Psoas muscle (tissue), 8 donors: Measurements from ENCODE around the gene IGF2BP3. TPM values are rescaled to one million over a fixed set of nuclear protein-coding genes. Genes with fewer than 3 reads are reported as not detected.

Source experiments
- ATAC-seq, 4 donors: fragments of 200-7000 bp; cut with Tn5 transposase; one replicate each; pipeline ENCODE4 v1.9.1; 2020; ENCODE audit warnings: moderate library complexity in 3 of 4, mild to moderate bottlenecking in 2 of 4
- DNase-seq, 2 donors: peaks; one replicate each; pipeline ENCODE4 v3.0.0-alpha.2; 2020
- H3K27ac ChIP-seq: fragments of 200-600 bp; one replicate; pipeline ENCODE4 v1.8.0; 2022
- H3K27me3 ChIP-seq, 3 donors: fragments of 200-600 bp in 1 of 3; one replicate each; pipeline versions ENCODE4 v1.6.1 to v1.8.0; 2013 to 2022; ENCODE audit warnings: low read length in 2 of 3, mild to moderate bottlenecking in 2 of 3, moderate library complexity in 1 of 3; ENCODE audit not compliant: insufficient read depth in 3 of 3
- H3K36me3 ChIP-seq, 2 donors: fragments of 200-600 bp in 1 of 2; one replicate each; pipeline versions ENCODE4 v1.6.1 to v1.8.0; 2013 to 2022; ENCODE audit warnings: low read depth in 1 of 2, mild to moderate bottlenecking in 1 of 2, moderate library complexity in 1 of 2; ENCODE audit not compliant: insufficient read depth in 1 of 2
- H3K4me1 ChIP-seq: fragments of 200-600 bp; one replicate; pipeline ENCODE4 v1.8.0; 2022
- H3K4me3 ChIP-seq: fragments of 200-600 bp; one replicate; pipeline ENCODE4 v1.8.0; 2022; ENCODE audit warnings: mild to moderate bottlenecking
- H3K9me3 ChIP-seq: fragments of 200-600 bp; one replicate; pipeline ENCODE4 v1.8.0; 2022
- WGBS, 3 donors: extraction: QIAGEN DNeasy Blood & Tissue Kit; methylation state at CpG; one replicate each; pipeline versions ENCODE4 v1.1.6 to v1.1.7; 2013; 5-methylcytosine and 5-hydroxymethylcytosine counted together
- intact Hi-C, 2 donors: fragments of 100-400 bp; cut with DNase I; formaldehyde crosslinking; loops; one replicate each; pipeline versions ENCODE4 v1.11.0 to v1.14.2; 2022
- polyA plus RNA-seq, 3 donors: library from polyadenylated mRNA; stranded (reverse); fragments of 200-250 nt; gene quantifications; one replicate each; pipeline ENCODE4 v1.2.3, GENCODE V29; 2013
- total RNA-seq, 4 donors: library from RNA; stranded (reverse); fragmentation: NEBNext Ultra II Directional in 2 of 4; extraction: Animal tissue kit (Norgen Biotek cat#: 25700) in 2 of 4; gene quantifications; one replicate each; pipeline versions ENCODE4 v1.2.1 to v1.2.4, GENCODE V29; 2021 to 2023
- TF ChIP-seq, protein P1 (sequence below): fragments of 200-600 bp; IDR thresholded peaks from one replicate; pipeline ENCODE4 v1.8.0; 2022; ENCODE audit warnings: antibody characterized with exemption
- donor health status: healthy with polysubstance abuse.
- donor health status: DM: no; HTN: no; CAD: no; lungs with moderate emphysema.
- donor health status: Bipolar disorder and iron deficiency.
- donor health status: healthy.
- donor health status: DM: yes; HTN: yes; CAD: no.
- donor health status: DM: no; HTN: no; CAD: no.
- donor health status: DM: no; HTN: no; CAD: no.
- donor health status: DM: yes; HTN: yes; CAD: no.

IGF2BP3 gene
- total and polyA plus RNA-seq, 7 donors: 0.03 to 0.73 (median 0.34) TPM

DNA sequence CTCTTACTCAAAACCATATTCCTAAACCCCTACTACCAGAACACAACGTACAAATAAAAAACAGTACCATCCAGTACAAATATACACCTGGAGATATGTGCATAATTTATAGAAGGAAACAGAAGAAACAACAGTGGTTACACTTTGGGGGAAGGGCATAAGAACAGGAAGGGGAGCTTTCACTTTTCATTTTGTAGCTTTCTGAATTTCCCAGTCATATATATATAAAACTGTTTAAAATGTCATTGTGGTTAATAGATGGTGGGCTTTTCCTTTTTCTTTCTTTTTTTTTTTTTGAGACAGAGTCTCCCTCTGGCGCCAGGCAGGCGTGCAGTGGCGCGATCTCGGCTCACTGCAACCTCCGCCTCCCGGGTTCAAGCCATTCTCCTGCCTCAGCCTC lies 124.0 kb downstream of the IGF2BP3 start:
- ATAC-seq (no peak), DNase-seq (no peak)
- Histone ChIP-seq H3K4me1 (no peaks in the 10 kb centered on the region), H3K27ac (no peak overlapping the region), H3K27me3 (no peaks in the 10 kb centered on the region), H3K9me3 (no peaks in the 10 kb centered on the region), H3K36me3 (no peaks in the 10 kb centered on the region), H3K4me3 (peak overlapping the region; percentile 5)
- intact Hi-C loops: no loop called here
- 83 to 88% (median 85%) methylated on average over 8 of the region's 8 CpGs for WGBS, 3 donors
- TF ChIP-seq, protein P1, sequence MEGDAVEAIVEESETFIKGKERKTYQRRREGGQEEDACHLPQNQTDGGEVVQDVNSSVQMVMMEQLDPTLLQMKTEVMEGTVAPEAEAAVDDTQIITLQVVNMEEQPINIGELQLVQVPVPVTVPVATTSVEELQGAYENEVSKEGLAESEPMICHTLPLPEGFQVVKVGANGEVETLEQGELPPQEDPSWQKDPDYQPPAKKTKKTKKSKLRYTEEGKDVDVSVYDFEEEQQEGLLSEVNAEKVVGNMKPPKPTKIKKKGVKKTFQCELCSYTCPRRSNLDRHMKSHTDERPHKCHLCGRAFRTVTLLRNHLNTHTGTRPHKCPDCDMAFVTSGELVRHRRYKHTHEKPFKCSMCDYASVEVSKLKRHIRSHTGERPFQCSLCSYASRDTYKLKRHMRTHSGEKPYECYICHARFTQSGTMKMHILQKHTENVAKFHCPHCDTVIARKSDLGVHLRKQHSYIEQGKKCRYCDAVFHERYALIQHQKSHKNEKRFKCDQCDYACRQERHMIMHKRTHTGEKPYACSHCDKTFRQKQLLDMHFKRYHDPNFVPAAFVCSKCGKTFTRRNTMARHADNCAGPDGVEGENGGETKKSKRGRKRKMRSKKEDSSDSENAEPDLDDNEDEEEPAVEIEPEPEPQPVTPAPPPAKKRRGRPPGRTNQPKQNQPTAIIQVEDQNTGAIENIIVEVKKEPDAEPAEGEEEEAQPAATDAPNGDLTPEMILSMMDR: no peak

GRCh38 chr7:23345601-23346000 lies 124.7 kb downstream of the IGF2BP3 start:
- ATAC-seq (no peak), DNase-seq (no peak)
- intact Hi-C loops: no loop called here
- H3K9me3 ChIP-seq: no peaks in the 10 kb centered on the region
- H3K4me1 ChIP-seq: no peaks in the 10 kb centered on the region
- no peak overlapping the region for H3K27ac ChIP-seq
- no peak overlapping the region for H3K4me3 ChIP-seq
- TF ChIP-seq, protein P1: no peak
- WGBS, 3 donors: 80 to 93% (median 88%) methylated on average over 6 of the region's 6 CpGs
- no peaks in the 10 kb centered on the region for H3K27me3 ChIP-seq
- H3K36me3 ChIP-seq: no peaks in the 10 kb centered on the region

DNA sequence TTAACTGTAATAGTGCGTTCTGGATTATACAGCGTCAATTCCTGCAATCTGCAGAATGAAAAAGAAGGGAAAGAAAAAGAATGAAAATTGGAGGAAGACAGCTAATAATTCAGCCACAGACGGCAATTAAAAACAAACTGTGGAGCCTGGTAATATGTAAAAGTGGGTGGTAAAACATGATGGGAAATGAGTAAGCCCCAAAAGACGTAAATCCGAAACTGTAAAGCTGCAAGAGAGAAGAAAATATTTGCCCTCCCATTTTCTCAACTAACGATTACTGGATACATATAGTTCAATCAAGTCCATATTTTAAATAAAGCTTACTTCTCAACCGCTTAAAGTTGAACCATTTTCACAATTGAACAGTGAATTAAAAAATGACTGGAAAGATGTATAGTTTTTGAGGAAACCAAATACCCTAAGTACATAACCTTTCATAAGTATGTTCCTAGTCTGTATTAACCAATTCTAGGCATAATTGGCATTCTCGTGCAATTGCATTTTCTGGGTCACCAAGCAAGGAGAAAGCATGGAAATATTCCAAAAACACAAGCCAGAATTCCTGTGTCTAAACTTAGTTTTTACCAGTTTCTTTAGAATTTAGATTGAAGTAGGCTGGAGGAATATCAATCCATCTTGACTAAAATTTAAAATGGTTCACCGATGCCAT lies 126.3 kb downstream of the IGF2BP3 start:
- no peaks in the 10 kb centered on the region for H3K27me3 ChIP-seq
- intact Hi-C loops: no loop called here
- H3K27ac ChIP-seq: no peak overlapping the region
- H3K36me3 ChIP-seq: no peaks in the 10 kb centered on the region
- H3K9me3 ChIP-seq: no peaks in the 10 kb centered on the region
- no peak for ATAC-seq
- 83 to 94% (median 86%) methylated on average over 9 of the region's 9 CpGs for WGBS, 3 donors
- no peaks in the 10 kb centered on the region for H3K4me1 ChIP-seq
- DNase-seq: no peak
- no peak overlapping the region for H3K4me3 ChIP-seq
- TF ChIP-seq, protein P1: no peak

DNA sequence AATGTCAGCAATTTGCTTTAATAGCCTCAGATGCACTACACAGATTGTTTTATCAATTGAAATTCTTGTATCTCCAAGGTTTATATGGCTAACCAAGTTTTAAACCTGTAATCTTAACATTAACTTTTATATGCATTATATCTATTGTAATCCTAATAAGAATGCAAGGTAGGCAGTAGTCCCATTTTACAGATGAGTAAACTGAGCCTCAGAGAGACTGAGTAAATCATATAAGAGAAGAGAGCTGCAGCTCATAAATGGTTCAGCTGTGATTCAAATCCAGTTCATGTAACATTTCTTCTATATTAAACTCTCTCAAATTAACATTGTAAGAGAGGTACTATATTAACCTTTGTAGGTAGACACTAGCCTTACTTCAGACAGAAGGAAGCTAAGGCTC lies 127.2 kb downstream of the IGF2BP3 start:
- Histone ChIP-seq H3K9me3 (no peaks in the 10 kb centered on the region), H3K4me1 (no peaks in the 10 kb centered on the region), H3K36me3 (no peaks in the 10 kb centered on the region), H3K27ac (no peak overlapping the region), H3K27me3 (no peaks in the 10 kb centered on the region), H3K4me3 (no peak overlapping the region)
- TF ChIP-seq, protein P1: no peak
- DNase-seq (no peak), ATAC-seq (no peak)
- intact Hi-C loops: no loop called here
